ENCODE measurements around the gene SHISA9. TPM values are rescaled to one million over a fixed set of nuclear protein-coding genes. Genes with fewer than 3 reads are reported as not detected.

Gene SHISA9
- total RNA-seq, 1 donor from 2014 or later, result 5.3 TPM

- Mint-ChIP-seq H3K4me3 (no peak overlapping the region), H3K27me3 (peaks cover 13% of the 10 kb centered on the region), H3K27ac (no peak overlapping the region), H3K9me3 (no peaks in the 10 kb centered on the region), H3K4me1 (ENCODE audit: unreplicated experiment) (no peaks in the 10 kb centered on the region), H3K36me3 (no peaks in the 10 kb centered on the region)
- DNase-seq (ENCODE audit: extremely low spot score, unreplicated experiment), result no peak
- TF ChIP-seq CTCF (conservative IDR thresholded peaks at IDR 0.05), result no peak
Observed at GRCh38 chr16:13005721-13006247, 104.4 kb downstream of the SHISA9 start.

- H3K27me3 Mint-ChIP-seq, result peaks cover 2% of the 10 kb centered on the region
- no peak for DNase-seq (ENCODE audit: extremely low spot score, unreplicated experiment)
- H3K4me1 Mint-ChIP-seq (ENCODE audit: unreplicated experiment), result no peaks in the 10 kb centered on the region
- no peak overlapping the region for H3K4me3 Mint-ChIP-seq
- no peak overlapping the region for H3K27ac Mint-ChIP-seq
- H3K9me3 Mint-ChIP-seq, result no peaks in the 10 kb centered on the region
- TF ChIP-seq CTCF (conservative IDR thresholded peaks at IDR 0.05), result no peak
- no peaks in the 10 kb centered on the region for H3K36me3 Mint-ChIP-seq
Observed at GRCh38 chr16:13012601-13013000, 111.2 kb downstream of the SHISA9 start.

- no peak for DNase-seq (ENCODE audit: extremely low spot score, unreplicated experiment)
- H3K27ac Mint-ChIP-seq, result no peak overlapping the region
- no peaks in the 10 kb centered on the region for H3K4me1 Mint-ChIP-seq (ENCODE audit: unreplicated experiment)
- no peaks in the 10 kb centered on the region for H3K9me3 Mint-ChIP-seq
- peaks cover 2% of the 10 kb centered on the region for H3K27me3 Mint-ChIP-seq
- H3K36me3 Mint-ChIP-seq, result no peaks in the 10 kb centered on the region
- H3K4me3 Mint-ChIP-seq, result no peak overlapping the region
- no peak for TF ChIP-seq CTCF (conservative IDR thresholded peaks at IDR 0.05)
Observed at GRCh38 chr16:13013043-13013442, 111.6 kb downstream of the SHISA9 start.

GRCh38 chr16:13014476-13014875 lies 113.1 kb downstream of the SHISA9 start:
- DNase-seq (ENCODE audit: extremely low spot score, unreplicated experiment), result no peak

GRCh38 chr16:13018026-13018425 lies 116.6 kb downstream of the SHISA9 start:
- no peaks in the 10 kb centered on the region for H3K4me1 Mint-ChIP-seq (ENCODE audit: unreplicated experiment)
- H3K27me3 Mint-ChIP-seq, result no peaks in the 10 kb centered on the region
- H3K4me3 Mint-ChIP-seq, result no peak overlapping the region
- no peaks in the 10 kb centered on the region for H3K36me3 Mint-ChIP-seq
- no peak overlapping the region for H3K27ac Mint-ChIP-seq
- H3K9me3 Mint-ChIP-seq, result no peaks in the 10 kb centered on the region
- TF ChIP-seq CTCF (conservative IDR thresholded peaks at IDR 0.05), result no peak
- DNase-seq (ENCODE audit: extremely low spot score, unreplicated experiment), result no peak

More at GRCh38 chr16:13014476-13014875, 113.1 kb downstream of the SHISA9 start:
- no peak overlapping the region for H3K4me3 Mint-ChIP-seq
- H3K27me3 Mint-ChIP-seq, result no peaks in the 10 kb centered on the region
- TF ChIP-seq CTCF (conservative IDR thresholded peaks at IDR 0.05), result no peak
- H3K36me3 Mint-ChIP-seq, result no peaks in the 10 kb centered on the region
- H3K9me3 Mint-ChIP-seq, result no peaks in the 10 kb centered on the region
- H3K27ac Mint-ChIP-seq, result no peak overlapping the region
- H3K4me1 Mint-ChIP-seq (ENCODE audit: unreplicated experiment), result no peaks in the 10 kb centered on the region

GRCh38 chr16:13021996-13022395 lies 120.6 kb downstream of the SHISA9 start:
- no peak for DNase-seq (ENCODE audit: extremely low spot score, unreplicated experiment)
- Mint-ChIP-seq H3K27ac (no peak overlapping the region), H3K4me1 (ENCODE audit: unreplicated experiment) (no peaks in the 10 kb centered on the region), H3K36me3 (no peaks in the 10 kb centered on the region), H3K27me3 (no peaks in the 10 kb centered on the region), H3K9me3 (peaks cover 4% of the 10 kb centered on the region), H3K4me3 (no peak overlapping the region)
- TF ChIP-seq CTCF (conservative IDR thresholded peaks at IDR 0.05), result no peak

Measured in type B pancreatic cell (in vitro differentiated cells).